ENCODE measurements around the gene MGAT5.

Gene MGAT5

GRCh38 chr2:134305109-134305491 lies 51.2 kb downstream of the MGAT5 start:
- H3K4me3 ChIP-seq (ENCODE audit: low read depth, low read length): no peak overlapping the region

GRCh38 chr2:134306521-134306920 lies 52.6 kb downstream of the MGAT5 start:
- TF ChIP-seq, protein P1, sequence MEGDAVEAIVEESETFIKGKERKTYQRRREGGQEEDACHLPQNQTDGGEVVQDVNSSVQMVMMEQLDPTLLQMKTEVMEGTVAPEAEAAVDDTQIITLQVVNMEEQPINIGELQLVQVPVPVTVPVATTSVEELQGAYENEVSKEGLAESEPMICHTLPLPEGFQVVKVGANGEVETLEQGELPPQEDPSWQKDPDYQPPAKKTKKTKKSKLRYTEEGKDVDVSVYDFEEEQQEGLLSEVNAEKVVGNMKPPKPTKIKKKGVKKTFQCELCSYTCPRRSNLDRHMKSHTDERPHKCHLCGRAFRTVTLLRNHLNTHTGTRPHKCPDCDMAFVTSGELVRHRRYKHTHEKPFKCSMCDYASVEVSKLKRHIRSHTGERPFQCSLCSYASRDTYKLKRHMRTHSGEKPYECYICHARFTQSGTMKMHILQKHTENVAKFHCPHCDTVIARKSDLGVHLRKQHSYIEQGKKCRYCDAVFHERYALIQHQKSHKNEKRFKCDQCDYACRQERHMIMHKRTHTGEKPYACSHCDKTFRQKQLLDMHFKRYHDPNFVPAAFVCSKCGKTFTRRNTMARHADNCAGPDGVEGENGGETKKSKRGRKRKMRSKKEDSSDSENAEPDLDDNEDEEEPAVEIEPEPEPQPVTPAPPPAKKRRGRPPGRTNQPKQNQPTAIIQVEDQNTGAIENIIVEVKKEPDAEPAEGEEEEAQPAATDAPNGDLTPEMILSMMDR (IDR thresholded peaks at IDR 0.05; ENCODE audit: low read depth, low read length): no peak
- no peak overlapping the region for H3K4me3 ChIP-seq (ENCODE audit: low read depth, low read length)

More at GRCh38 chr2:134305109-134305491, 51.2 kb downstream of the MGAT5 start:
- TF ChIP-seq, protein P1 (IDR thresholded peaks at IDR 0.05; ENCODE audit: low read depth, low read length): no peak

- TF ChIP-seq, protein P1 (IDR thresholded peaks at IDR 0.05; ENCODE audit: low read depth, low read length): no peak
- H3K4me3 ChIP-seq (ENCODE audit: low read depth, low read length): no peak overlapping the region
These were observed 53.5 kb downstream of the MGAT5 start for GRCh38 chr2:134307334-134307733.

DNA sequence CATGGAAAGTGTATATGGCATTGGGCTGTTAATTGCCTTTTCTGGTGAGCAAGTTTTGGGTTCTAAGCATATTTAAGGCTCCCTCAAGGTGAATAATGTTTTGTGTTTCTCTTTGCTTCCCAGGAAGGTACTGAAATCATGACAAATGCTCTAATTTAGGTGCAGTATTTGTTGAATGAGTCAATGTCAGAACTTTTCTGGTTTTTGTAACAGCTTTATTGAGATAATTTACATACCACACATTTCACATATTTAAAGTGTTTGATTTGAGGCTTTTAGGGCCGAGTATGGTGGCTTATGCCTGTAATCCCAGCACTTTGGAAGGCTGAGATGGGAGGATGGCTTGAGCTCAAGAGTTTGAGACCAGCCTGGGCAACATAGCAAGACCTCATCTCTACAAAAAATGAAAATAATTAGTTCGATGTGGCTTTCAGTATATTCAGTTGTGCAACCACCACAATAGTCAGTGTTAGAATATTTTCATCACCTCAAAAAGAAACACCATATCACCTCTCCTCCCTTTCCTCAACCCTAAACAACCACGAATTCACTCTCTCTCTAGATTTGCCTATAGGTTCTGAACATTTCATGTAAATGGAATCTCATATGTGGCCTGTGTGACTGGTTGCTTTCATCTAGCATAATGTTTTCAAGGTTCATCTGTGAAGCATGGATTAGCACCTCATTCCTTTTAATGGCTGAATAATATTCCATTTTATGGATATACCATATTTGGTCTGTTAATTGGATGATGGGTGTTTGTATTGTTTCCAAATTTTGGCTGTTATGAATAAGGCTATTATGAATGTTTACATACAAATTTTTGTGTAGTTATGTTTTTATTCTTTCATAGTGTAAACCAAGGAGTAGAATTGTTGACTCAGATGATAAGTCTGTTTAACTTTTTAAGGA lies 54.9 kb downstream of the MGAT5 start:
- TF ChIP-seq, protein P1 (IDR thresholded peaks at IDR 0.05; ENCODE audit: low read depth, low read length): no peak
- H3K4me3 ChIP-seq (ENCODE audit: low read depth, low read length): no peak overlapping the region

- no peak overlapping the region for H3K4me3 ChIP-seq (ENCODE audit: low read depth, low read length)
- TF ChIP-seq, protein P1 (IDR thresholded peaks at IDR 0.05; ENCODE audit: low read depth, low read length): no peak
These were observed 56.5 kb downstream of the MGAT5 start for GRCh38 chr2:134310107-134311079.

DNA sequence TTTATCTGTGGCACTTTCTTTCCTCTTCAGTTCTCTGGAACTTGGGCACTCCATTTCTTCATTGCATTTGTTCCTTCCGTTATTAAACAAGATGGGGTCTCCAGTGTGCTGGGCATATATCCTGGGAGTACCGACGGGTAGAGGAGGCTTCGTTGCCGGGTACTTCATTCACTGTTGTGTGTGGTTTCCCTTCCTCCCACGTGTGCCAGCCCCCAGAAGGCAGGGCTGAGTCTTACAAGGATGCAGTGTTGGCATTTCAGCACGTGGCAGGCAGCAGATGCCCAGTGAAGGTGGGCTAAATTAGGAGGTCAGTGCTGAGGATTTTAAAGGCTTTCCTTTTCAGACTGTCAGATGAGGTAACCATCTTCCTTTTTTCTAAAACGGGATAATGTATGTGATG lies 58.6 kb downstream of the MGAT5 start:
- TF ChIP-seq, protein P1 (IDR thresholded peaks at IDR 0.05; ENCODE audit: low read depth, low read length): no peak
- no peak overlapping the region for H3K4me3 ChIP-seq (ENCODE audit: low read depth, low read length)
